ENCODE measurements around the gene PLA2G12A. TPM values are rescaled to one million over a fixed set of nuclear protein-coding genes. Genes with fewer than 3 reads are reported as not detected.

The PLA2G12A gene
- total RNA-seq, 4 donors from 2014 or later, result 16.6 to 110 (median 27.1) TPM

GRCh38 chr4:109698656-109699055, 31.2 kb downstream of the PLA2G12A start:
- no peak for ATAC-seq
- H3K4me3 ChIP-seq, result no peak overlapping the region
- 80 to 100% methylated on average over 1 of the region's 1 CpG for WGBS, 2 donors (ENCODE audit: low coverage in 1 of 2)
- H3K4me1 ChIP-seq, result peaks cover 3 to 15% (median 9%) of the 10 kb centered on the region in 3 donors
- no peaks in the 10 kb centered on the region for H3K9me3 ChIP-seq
- TF ChIP-seq POLR2A (IDR thresholded peaks at IDR 0.05) (no peak), EP300 (IDR thresholded peaks at IDR 0.05) (no peak), CTCF (IDR thresholded peaks at IDR 0.05) (no peak), POLR2AphosphoS5 (IDR thresholded peaks at IDR 0.05) (no peak)
- no peak overlapping the region for H3K27ac ChIP-seq
- H3K36me3 ChIP-seq, result peaks cover 0 to 43% of the 10 kb centered on the region in 2 donors
- H3K27me3 ChIP-seq, result no peaks in the 10 kb centered on the region

GRCh38 chr4:109691411-109691920, 38.4 kb downstream of the PLA2G12A start:
- peaks cover 0 to 95% of the 10 kb centered on the region in 2 donors for H3K36me3 ChIP-seq
- no peaks in the 10 kb centered on the region for H3K4me1 ChIP-seq
- no peak overlapping the region for H3K27ac ChIP-seq
- no peak overlapping the region for H3K4me3 ChIP-seq
- TF ChIP-seq EP300 (IDR thresholded peaks at IDR 0.05) (no peak), POLR2A (IDR thresholded peaks at IDR 0.05) (no peak), CTCF (IDR thresholded peaks at IDR 0.05) (no peak), POLR2AphosphoS5 (IDR thresholded peaks at IDR 0.05) (no peak)
- WGBS, 2 donors (ENCODE audit: low coverage in 1 of 2), result 100% methylated on average over 1 of the region's 1 CpG
- ATAC-seq, result no peak
- no peaks in the 10 kb centered on the region for H3K27me3 ChIP-seq
- H3K9me3 ChIP-seq, result no peaks in the 10 kb centered on the region

GRCh38 chr4:109690690-109691410, 39.0 kb downstream of the PLA2G12A start:
- H3K4me3 ChIP-seq, result no peak overlapping the region
- ATAC-seq, result no peak
- 83 to 90% methylated on average over 5 to 6 of the region's 6 CpGs for WGBS, 2 donors (ENCODE audit: low coverage in 1 of 2)
- H3K9me3 ChIP-seq, result no peaks in the 10 kb centered on the region
- no peaks in the 10 kb centered on the region for H3K27me3 ChIP-seq
- no peak overlapping the region for H3K27ac ChIP-seq
- no peaks in the 10 kb centered on the region for H3K4me1 ChIP-seq
- peaks cover 0 to 95% of the 10 kb centered on the region in 2 donors for H3K36me3 ChIP-seq
- TF ChIP-seq CTCF (IDR thresholded peaks at IDR 0.05) (no peak), POLR2AphosphoS5 (IDR thresholded peaks at IDR 0.05) (no peak)

GRCh38 chr4:109684727-109685126, 45.1 kb downstream of the PLA2G12A start:
- no peak overlapping the region for H3K27ac ChIP-seq
- no peaks in the 10 kb centered on the region for H3K9me3 ChIP-seq
- no peaks in the 10 kb centered on the region for H3K27me3 ChIP-seq
- TF ChIP-seq POLR2A (IDR thresholded peaks at IDR 0.05) (no peak), POLR2AphosphoS5 (IDR thresholded peaks at IDR 0.05) (no peak), CTCF (IDR thresholded peaks at IDR 0.05) (no peak), EP300 (IDR thresholded peaks at IDR 0.05) (no peak)
- no peak overlapping the region for H3K4me3 ChIP-seq
- ATAC-seq, result no peak
- H3K36me3 ChIP-seq, result peaks cover 0 to 48% of the 10 kb centered on the region in 2 donors
- no peaks in the 10 kb centered on the region for H3K4me1 ChIP-seq

- H3K4me1 ChIP-seq, result no peaks in the 10 kb centered on the region
- no peak for ATAC-seq
- TF ChIP-seq POLR2AphosphoS5 (IDR thresholded peaks at IDR 0.05) (no peak), CTCF (IDR thresholded peaks at IDR 0.05) (no peak), POLR2A (IDR thresholded peaks at IDR 0.05) (no peak), EP300 (IDR thresholded peaks at IDR 0.05) (no peak)
- H3K4me3 ChIP-seq, result no peak overlapping the region
- WGBS, 2 donors (ENCODE audit: low coverage in 1 of 2), result 100% methylated on average over 1 to 2 of the region's 6 CpGs
- no peaks in the 10 kb centered on the region for H3K27me3 ChIP-seq
- H3K9me3 ChIP-seq, result no peaks in the 10 kb centered on the region
- H3K27ac ChIP-seq, result no peak overlapping the region
- peaks cover 0 to 38% of the 10 kb centered on the region in 2 donors for H3K36me3 ChIP-seq
These were observed 46.1 kb downstream of the PLA2G12A start for GRCh38 chr4:109683621-109684253.

Measured in gastroesophageal sphincter (tissue), 4 donors.